Osteocyte (in vitro differentiated cells): ENCODE measurements around the gene SBNO1. TPM values are rescaled to one million over a fixed set of nuclear protein-coding genes. Genes with fewer than 3 reads are reported as not detected.

Source experiments
- DNase-seq: peaks from one replicate; pipeline ENCODE4 v3.0.0; 2021; ENCODE audit warnings: mixed read lengths; ENCODE audit not compliant: unreplicated experiment; ENCODE audit errors: extremely low spot score
- H3K27ac Mint-ChIP-seq: one replicate; pipeline ENCODE4 v1.8.0; 2021; ENCODE audit warnings: mild to moderate bottlenecking, mixed read lengths; ENCODE audit not compliant: unreplicated experiment
- H3K27me3 Mint-ChIP-seq: one replicate; pipeline ENCODE4 v1.8.0; 2021; ENCODE audit warnings: mixed read lengths; ENCODE audit not compliant: unreplicated experiment
- H3K36me3 Mint-ChIP-seq: one replicate; pipeline ENCODE4 v1.8.0; 2021; ENCODE audit warnings: mixed read lengths; ENCODE audit not compliant: unreplicated experiment
- H3K4me1 Mint-ChIP-seq: one replicate; pipeline ENCODE4 v1.8.0; 2021; ENCODE audit warnings: mixed read lengths; ENCODE audit not compliant: unreplicated experiment
- H3K4me3 Mint-ChIP-seq: one replicate; pipeline ENCODE4 v1.8.0; 2021; ENCODE audit warnings: mild to moderate bottlenecking, moderate library complexity, mixed read lengths; ENCODE audit not compliant: unreplicated experiment
- H3K9me3 Mint-ChIP-seq: one replicate; pipeline ENCODE4 v1.8.0; 2021; ENCODE audit warnings: mixed read lengths; ENCODE audit not compliant: unreplicated experiment
- CTCF ChIP-seq: fragments of 200-600 bp; sonication (generic); IDR thresholded peaks from 2 replicates; pipeline ENCODE4 v1.5.0; 2021; ENCODE audit warnings: antibody characterized with exemption, mild to moderate bottlenecking, moderate library complexity
- total RNA-seq: library from RNA; stranded (reverse); gene quantifications from 2 replicates; pipeline ENCODE4 v1.2.1, GENCODE V29; 2021

The SBNO1 gene
- total RNA-seq, 1 donor from 2014 or later = 36.0 TPM

GRCh38 chr12:123269395-123269892 lies 95.2 kb downstream of the SBNO1 start:
- Mint-ChIP-seq H3K4me1 (peaks cover 31% of the 10 kb centered on the region), H3K27me3 (no peaks in the 10 kb centered on the region), H3K9me3 (no peaks in the 10 kb centered on the region), H3K36me3 (peaks cover 9% of the 10 kb centered on the region), H3K4me3 (peak overlapping the region; percentile 91), H3K27ac (peak overlapping the region; percentile 94)
- DNase-seq = peak; percentile 90
- TF ChIP-seq CTCF = no peak

- H3K36me3 Mint-ChIP-seq = peaks cover 11% of the 10 kb centered on the region
- peak overlapping the region; percentile 94 for H3K27ac Mint-ChIP-seq
- no peaks in the 10 kb centered on the region for H3K27me3 Mint-ChIP-seq
- peaks cover 31% of the 10 kb centered on the region for H3K4me1 Mint-ChIP-seq
- no peaks in the 10 kb centered on the region for H3K9me3 Mint-ChIP-seq
- TF ChIP-seq CTCF = no peak
- peak overlapping the region; percentile 91 for H3K4me3 Mint-ChIP-seq
- DNase-seq = no peak
Observed at GRCh38 chr12:123268850-123269249, 95.8 kb downstream of the SBNO1 start.

- Mint-ChIP-seq H3K27ac (peak overlapping the region; percentile 67), H3K4me3 (peak overlapping the region; percentile 91), H3K27me3 (no peaks in the 10 kb centered on the region), H3K9me3 (no peaks in the 10 kb centered on the region), H3K36me3 (peaks cover 15% of the 10 kb centered on the region), H3K4me1 (peaks cover 31% of the 10 kb centered on the region)
- no peak for DNase-seq
- no peak for TF ChIP-seq CTCF
Observed at GRCh38 chr12:123267991-123268843, 96.4 kb downstream of the SBNO1 start.

GRCh38 chr12:123267335-123267920 lies 97.2 kb downstream of the SBNO1 start:
- DNase-seq = no peak
- Mint-ChIP-seq H3K27ac (peak overlapping the region; percentile 44), H3K9me3 (no peaks in the 10 kb centered on the region), H3K27me3 (no peaks in the 10 kb centered on the region), H3K4me3 (no peak overlapping the region), H3K36me3 (peaks cover 17% of the 10 kb centered on the region), H3K4me1 (peaks cover 26% of the 10 kb centered on the region)
- no peak for TF ChIP-seq CTCF

- Mint-ChIP-seq H3K4me1 (peaks cover 23% of the 10 kb centered on the region), H3K36me3 (peaks cover 22% of the 10 kb centered on the region), H3K27me3 (no peaks in the 10 kb centered on the region), H3K27ac (no peak overlapping the region), H3K9me3 (no peaks in the 10 kb centered on the region), H3K4me3 (no peak overlapping the region)
- no peak for TF ChIP-seq CTCF
- DNase-seq = no peak
Observed at GRCh38 chr12:123266679-123267277, 97.9 kb downstream of the SBNO1 start.
